ENCODE results near the gene CUL4A.

GRCh38 chr13:113166681-113167080, 42.7 kb upstream of the CUL4A start:
- TF ChIP-seq CTCF (IDR thresholded peaks at IDR 0.05) (no peak), EP300 (IDR thresholded peaks at IDR 0.05) (no peak), POLR2A (IDR thresholded peaks at IDR 0.05) (no peak), POLR2AphosphoS5 (IDR thresholded peaks at IDR 0.05) (no peak)
